ENCODE data around the gene AP2B1.
A peak's percentile ranks its signal among the peaks of the same experiment; 100 is the strongest.

DNA sequence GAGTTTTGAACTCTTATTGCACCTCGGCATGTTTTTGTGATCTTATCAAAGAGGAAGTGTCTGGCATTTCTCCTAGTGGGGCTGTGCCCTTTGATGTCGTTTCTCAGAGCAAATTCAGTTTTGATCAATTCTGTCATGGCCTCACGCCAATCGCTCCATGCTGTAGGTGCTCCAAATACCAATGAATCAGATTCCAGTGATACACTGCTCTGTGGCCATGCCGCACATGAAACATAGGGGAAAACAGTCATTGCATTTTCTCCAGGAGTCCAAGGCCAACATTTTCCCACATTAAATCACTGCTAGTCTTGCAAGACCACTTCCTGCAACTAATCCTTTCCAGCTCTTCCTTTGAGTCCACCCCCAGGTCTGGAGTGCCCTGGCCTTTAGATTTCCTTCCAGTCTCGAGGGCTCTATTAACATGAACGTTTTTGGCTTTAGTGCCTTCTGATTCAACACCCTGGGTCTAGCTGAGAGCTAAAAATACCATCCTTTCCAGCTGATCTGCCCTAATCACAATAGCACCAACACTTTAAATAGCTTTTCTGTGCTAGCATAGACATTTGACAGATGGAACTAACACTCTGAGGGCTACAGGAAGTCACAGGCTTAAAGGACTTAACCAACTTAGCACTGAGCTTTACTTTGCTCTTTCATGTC lies 126.1 kb downstream of the AP2B1 start:
- TF ChIP-seq CTCF (IDR thresholded peaks at IDR 0.05) = no peak
- TF ChIP-seq GATA2 (CRISPR knock-in tag; IDR thresholded peaks at IDR 0.05) = peak; percentile 66
- TF ChIP-seq MXI1 (IDR thresholded peaks at IDR 0.05; ENCODE audit: low read depth, low read length) = no peak
- no peak for TF ChIP-seq FOXJ3 (CRISPR knock-in tag; IDR thresholded peaks at IDR 0.05)
- TF ChIP-seq, protein P1, sequence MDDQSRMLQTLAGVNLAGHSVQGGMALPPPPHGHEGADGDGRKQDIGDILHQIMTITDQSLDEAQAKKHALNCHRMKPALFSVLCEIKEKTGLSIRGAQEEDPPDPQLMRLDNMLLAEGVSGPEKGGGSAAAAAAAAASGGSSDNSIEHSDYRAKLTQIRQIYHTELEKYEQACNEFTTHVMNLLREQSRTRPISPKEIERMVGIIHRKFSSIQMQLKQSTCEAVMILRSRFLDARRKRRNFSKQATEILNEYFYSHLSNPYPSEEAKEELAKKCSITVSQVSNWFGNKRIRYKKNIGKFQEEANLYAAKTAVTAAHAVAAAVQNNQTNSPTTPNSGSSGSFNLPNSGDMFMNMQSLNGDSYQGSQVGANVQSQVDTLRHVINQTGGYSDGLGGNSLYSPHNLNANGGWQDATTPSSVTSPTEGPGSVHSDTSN (IDR thresholded peaks at IDR 0.05) = peak; percentile 77
- TF ChIP-seq ZBTB33 (IDR thresholded peaks at IDR 0.05; ENCODE audit: borderline replicate concordance, low read depth) = no peak
- no peak for TF ChIP-seq NRF1 (IDR thresholded peaks at IDR 0.05; ENCODE audit: low read depth, low read length)
- TF ChIP-seq SIN3A (IDR thresholded peaks at IDR 0.05; ENCODE audit: borderline replicate concordance, low read depth, low read length) = peak; percentile 55; the same call in 1 of the 2 replicates
- TF ChIP-seq JUND (IDR thresholded peaks at IDR 0.05) = peak; percentile 68; the same call in 1 of the 2 replicates
- TF ChIP-seq USF1 (IDR thresholded peaks at IDR 0.05; ENCODE audit: borderline replicate concordance, low read depth) = no peak
- peak; percentile 44; the same call in 1 of the 2 replicates for TF ChIP-seq RCOR1 (IDR thresholded peaks at IDR 0.05; ENCODE audit: low read length)
- TF ChIP-seq TCF12 (IDR thresholded peaks at IDR 0.05) = peak; percentile 82
- peak; percentile 69; the same call in 1 of the 2 replicates for TF ChIP-seq TEAD4 (IDR thresholded peaks at IDR 0.05; ENCODE audit: borderline replicate concordance, insufficient read depth)
